ENCODE measurements around the gene KIF1B. TPM values are rescaled to one million over a fixed set of nuclear protein-coding genes. Genes with fewer than 3 reads are reported as not detected.

Gene KIF1B
- total RNA-seq, 2 experiments from 2014 or later, result 7.9 to 9.7 TPM

DNA sequence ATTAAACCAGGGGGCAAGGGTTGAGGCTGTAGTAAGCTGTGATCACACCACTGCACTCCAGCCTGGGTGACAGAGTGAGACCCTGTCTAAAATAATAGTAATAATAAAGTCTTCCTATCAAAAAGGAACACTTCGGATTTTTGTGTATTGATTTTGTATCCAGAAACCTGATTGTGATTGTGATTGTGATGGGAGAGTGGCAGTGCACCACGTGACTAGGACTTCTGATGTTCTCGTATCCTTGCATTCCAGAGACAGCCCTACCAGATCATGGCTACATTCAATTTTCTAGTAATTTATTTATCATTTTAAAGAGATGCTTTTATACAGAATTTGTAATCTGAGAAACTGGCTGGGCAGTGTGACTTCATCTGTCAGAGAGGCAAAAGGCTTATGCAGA is 2.6 kb upstream of the KIF1B start:
- no peaks in the 10 kb centered on the region for H3K36me3 ChIP-seq (ENCODE audit: insufficient read depth, low read length)
- Mint-ChIP-seq H3K27ac (no peak overlapping the region), H3K9me3 (no peaks in the 10 kb centered on the region), H3K27me3 (peaks cover 4% of the 10 kb centered on the region), H3K4me3 (no peak overlapping the region), H3K4me1 (ENCODE audit: low read depth) (peaks cover 24% of the 10 kb centered on the region), H3K36me3 (ENCODE audit: low read depth) (peaks cover 8% of the 10 kb centered on the region)
- H3K27me3 ChIP-seq (ENCODE audit: control insufficient read depth in 1 of 2, insufficient read depth in 2 of 2, low read length in 2 of 2), result no peaks in the 10 kb centered on the region
- ChIA-PET CTCF (no interaction called here), POLR2A (no interaction called here)
- no peak for DNase-seq
- H3K9me3 ChIP-seq (ENCODE audit: control insufficient read depth in 1 of 2, insufficient read depth in 1 of 2, low read length in 2 of 2), result no peaks in the 10 kb centered on the region
- intact Hi-C loops (cut with DNase I, micrococcal nuclease), result no loop called here
- TF ChIP-seq, protein P1, sequence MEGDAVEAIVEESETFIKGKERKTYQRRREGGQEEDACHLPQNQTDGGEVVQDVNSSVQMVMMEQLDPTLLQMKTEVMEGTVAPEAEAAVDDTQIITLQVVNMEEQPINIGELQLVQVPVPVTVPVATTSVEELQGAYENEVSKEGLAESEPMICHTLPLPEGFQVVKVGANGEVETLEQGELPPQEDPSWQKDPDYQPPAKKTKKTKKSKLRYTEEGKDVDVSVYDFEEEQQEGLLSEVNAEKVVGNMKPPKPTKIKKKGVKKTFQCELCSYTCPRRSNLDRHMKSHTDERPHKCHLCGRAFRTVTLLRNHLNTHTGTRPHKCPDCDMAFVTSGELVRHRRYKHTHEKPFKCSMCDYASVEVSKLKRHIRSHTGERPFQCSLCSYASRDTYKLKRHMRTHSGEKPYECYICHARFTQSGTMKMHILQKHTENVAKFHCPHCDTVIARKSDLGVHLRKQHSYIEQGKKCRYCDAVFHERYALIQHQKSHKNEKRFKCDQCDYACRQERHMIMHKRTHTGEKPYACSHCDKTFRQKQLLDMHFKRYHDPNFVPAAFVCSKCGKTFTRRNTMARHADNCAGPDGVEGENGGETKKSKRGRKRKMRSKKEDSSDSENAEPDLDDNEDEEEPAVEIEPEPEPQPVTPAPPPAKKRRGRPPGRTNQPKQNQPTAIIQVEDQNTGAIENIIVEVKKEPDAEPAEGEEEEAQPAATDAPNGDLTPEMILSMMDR (IDR thresholded peaks at IDR 0.05), result no peak
- no peak overlapping the region for H3K4me3 ChIP-seq (ENCODE audit: low read length)
- ATAC-seq (ENCODE audit: poor library complexity), result no peak
- peaks cover 17% of the 10 kb centered on the region for H3K4me1 ChIP-seq (ENCODE audit: insufficient read depth, low read length)
- H3K27ac ChIP-seq (ENCODE audit: low read depth in 1 of 2, low read length in 2 of 2), result no peak overlapping the region

DNA sequence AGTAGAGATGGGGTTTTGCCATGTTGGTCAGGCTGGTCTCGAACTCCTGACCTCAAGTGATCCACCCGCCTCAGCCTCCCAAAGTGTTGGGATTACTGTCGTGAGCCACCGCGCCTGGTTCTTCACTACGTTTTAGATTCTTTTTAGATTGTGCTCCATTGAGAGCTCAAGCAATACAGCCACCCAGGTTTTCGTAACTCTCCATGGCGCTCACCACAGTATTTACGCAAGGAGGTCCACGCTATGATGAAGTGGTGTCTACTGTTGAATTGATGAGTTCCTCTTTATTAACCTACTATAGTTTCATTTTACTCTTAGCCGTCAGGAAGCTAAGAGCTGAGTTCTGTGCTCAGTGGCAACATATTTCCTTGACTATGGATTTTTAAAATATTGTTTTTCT is 1.8 kb upstream of the KIF1B start:
- H3K9me3 ChIP-seq (ENCODE audit: control insufficient read depth in 1 of 2, insufficient read depth in 1 of 2, low read length in 2 of 2), result no peaks in the 10 kb centered on the region
- TF ChIP-seq, protein P1 (IDR thresholded peaks at IDR 0.05), result no peak
- Mint-ChIP-seq H3K4me3 (peak overlapping the region; percentile 94), H3K4me1 (ENCODE audit: low read depth) (peaks cover 30% of the 10 kb centered on the region), H3K27me3 (peaks cover 4% of the 10 kb centered on the region), H3K27ac (no peak overlapping the region), H3K36me3 (ENCODE audit: low read depth) (peaks cover 8% of the 10 kb centered on the region), H3K9me3 (no peaks in the 10 kb centered on the region)
- ChIA-PET CTCF (interaction anchor here (0.6 to 2.4 kb wide), 3 partner anchors 221 to 683 kb away, joined by 3 to 18 read pairs (median 3); partner anchors contain the start of gene CENPS), POLR2A (interaction anchor here (2.1 kb wide), 1 partner anchor 222 kb away, joined by 14 read pairs; the partner anchor contains the start of gene CENPS)
- H3K27ac ChIP-seq (ENCODE audit: low read depth in 1 of 2, low read length in 2 of 2), result no peak overlapping the region
- intact Hi-C loops (cut with DNase I, micrococcal nuclease), result no loop called here
- peaks cover 17% of the 10 kb centered on the region for H3K4me1 ChIP-seq (ENCODE audit: insufficient read depth, low read length)
- no peak for ATAC-seq (ENCODE audit: poor library complexity)
- H3K27me3 ChIP-seq (ENCODE audit: control insufficient read depth in 1 of 2, insufficient read depth in 2 of 2, low read length in 2 of 2), result no peaks in the 10 kb centered on the region
- H3K36me3 ChIP-seq (ENCODE audit: insufficient read depth, low read length), result no peaks in the 10 kb centered on the region
- peak in 3 of 14 experiments; percentile 15 to 57 (median 48) for DNase-seq
- no peak overlapping the region for H3K4me3 ChIP-seq (ENCODE audit: low read length)

DNA sequence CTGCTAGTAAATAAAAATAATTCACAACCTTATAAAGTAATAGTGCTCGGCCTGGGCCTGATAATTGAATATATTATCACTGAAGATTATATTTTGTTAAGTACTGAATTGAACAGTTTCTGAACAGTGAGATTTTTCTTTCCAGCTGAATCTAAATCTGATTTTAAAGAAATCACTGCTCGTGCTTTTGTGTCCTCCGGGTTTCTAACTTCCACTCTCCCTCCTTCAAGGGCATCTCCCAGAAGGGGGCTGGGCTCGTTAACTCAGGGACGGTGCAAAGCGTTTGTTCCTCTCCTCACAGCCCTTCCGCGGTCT is 823 bp upstream of the KIF1B start:
- Mint-ChIP-seq H3K4me3 (peak overlapping the region; percentile 94), H3K4me1 (ENCODE audit: low read depth) (peaks cover 37% of the 10 kb centered on the region), H3K27me3 (peaks cover 4% of the 10 kb centered on the region), H3K27ac (peak overlapping the region; percentile 82), H3K36me3 (ENCODE audit: low read depth) (peaks cover 8% of the 10 kb centered on the region), H3K9me3 (no peaks in the 10 kb centered on the region)
- TF ChIP-seq, protein P1 (IDR thresholded peaks at IDR 0.05), result no peak
- Histone ChIP-seq H3K4me3 (ENCODE audit: low read length) (peak overlapping the region; percentile 76), H3K36me3 (ENCODE audit: insufficient read depth, low read length) (no peaks in the 10 kb centered on the region), H3K9me3 (ENCODE audit: control insufficient read depth in 1 of 2, insufficient read depth in 1 of 2, low read length in 2 of 2) (no peaks in the 10 kb centered on the region), H3K27ac (ENCODE audit: low read depth in 1 of 2, low read length in 2 of 2) (no peak overlapping the region), H3K4me1 (ENCODE audit: insufficient read depth, low read length) (peaks cover 17% of the 10 kb centered on the region), H3K27me3 (ENCODE audit: control insufficient read depth in 1 of 2, insufficient read depth in 2 of 2, low read length in 2 of 2) (no peaks in the 10 kb centered on the region)
- ChIA-PET CTCF (interaction anchor here (1.0 to 2.4 kb wide), 12 partner anchors 12 to 298 kb away, joined by 3 to 18 read pairs (median 4); partner anchors contain the start of genes CENPS and PGD), POLR2A (interaction anchor here (1.7 to 2.1 kb wide), 2 partner anchors 189 to 221 kb away, joined by 5 to 14 read pairs; partner anchors contain the start of genes CENPS and PGD)
- DNase-seq, result no peak
- intact Hi-C loops (cut with DNase I, micrococcal nuclease), result no loop called here
- ATAC-seq (ENCODE audit: poor library complexity), result no peak
